Measurements from ENCODE around the gene RERG. TPM values are rescaled to one million over a fixed set of nuclear protein-coding genes. Genes with fewer than 3 reads are reported as not detected.

The RERG gene
- total RNA-seq, 4 donors from 2014 or later = 61.6 to 236 (median 150) TPM

- no peaks in the 10 kb centered on the region for H3K27me3 ChIP-seq
- H3K27ac ChIP-seq = no peak overlapping the region
- H3K9me3 ChIP-seq = no peaks in the 10 kb centered on the region
- no peak for DNase-seq
- H3K4me3 ChIP-seq = no peak overlapping the region
- no peaks in the 10 kb centered on the region for H3K4me1 ChIP-seq
- H3K36me3 ChIP-seq = no peaks in the 10 kb centered on the region
- TF ChIP-seq CTCF (IDR thresholded peaks at IDR 0.05) = no peak
- no peak for TF ChIP-seq POLR2A (IDR thresholded peaks at IDR 0.05)
- intact Hi-C loops (cut with DNase I; ENCODE audit: low total_unique reads) = no loop called here
Observed at GRCh38 chr12:15265875-15266274, 44.7 kb upstream of the RERG start.

- H3K27ac ChIP-seq = peak overlapping the region in 1 of 2 donors; percentile 22
- intact Hi-C loops (cut with DNase I; ENCODE audit: low total_unique reads) = no loop called here
- no peaks in the 10 kb centered on the region for H3K4me1 ChIP-seq
- no peaks in the 10 kb centered on the region for H3K36me3 ChIP-seq
- DNase-seq = peak; percentile 50 to 57
- H3K27me3 ChIP-seq = no peaks in the 10 kb centered on the region
- no peak overlapping the region for H3K4me3 ChIP-seq
- peaks cover 0 to 3% of the 10 kb centered on the region in 2 donors for H3K9me3 ChIP-seq
- no peak for TF ChIP-seq POLR2A (IDR thresholded peaks at IDR 0.05)
- no peak for TF ChIP-seq CTCF (IDR thresholded peaks at IDR 0.05)
Observed at GRCh38 chr12:15256761-15257160, 35.5 kb upstream of the RERG start.

DNA sequence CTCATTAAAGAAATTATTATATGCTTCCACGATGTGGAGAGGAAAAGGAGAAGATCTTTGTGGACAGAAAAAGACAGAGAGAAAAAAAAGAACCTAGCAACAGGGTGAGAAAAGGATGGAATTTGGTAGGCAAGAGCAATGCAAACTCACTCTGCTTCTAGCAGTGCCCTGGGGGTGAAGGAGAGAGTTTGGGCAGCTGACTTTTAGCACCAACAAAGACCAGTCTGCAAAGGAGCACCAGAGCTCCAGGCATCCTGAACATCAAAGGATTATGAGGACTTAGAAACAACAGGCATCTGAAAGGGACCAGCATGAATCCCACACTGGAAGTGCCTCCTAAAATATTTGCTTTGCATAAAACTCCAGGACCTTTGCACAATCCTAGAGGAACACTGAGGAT lies 32.8 kb upstream of the RERG start:
- no peak for TF ChIP-seq CTCF (IDR thresholded peaks at IDR 0.05)
- no peak for TF ChIP-seq POLR2A (IDR thresholded peaks at IDR 0.05)
- Histone ChIP-seq H3K9me3 (peaks cover 0 to under 1% of the 10 kb centered on the region in 2 donors), H3K27me3 (no peaks in the 10 kb centered on the region), H3K36me3 (no peaks in the 10 kb centered on the region), H3K4me3 (no peak overlapping the region), H3K27ac (no peak overlapping the region), H3K4me1 (no peaks in the 10 kb centered on the region)
- DNase-seq = no peak
- intact Hi-C loops (cut with DNase I; ENCODE audit: low total_unique reads) = no loop called here

DNA sequence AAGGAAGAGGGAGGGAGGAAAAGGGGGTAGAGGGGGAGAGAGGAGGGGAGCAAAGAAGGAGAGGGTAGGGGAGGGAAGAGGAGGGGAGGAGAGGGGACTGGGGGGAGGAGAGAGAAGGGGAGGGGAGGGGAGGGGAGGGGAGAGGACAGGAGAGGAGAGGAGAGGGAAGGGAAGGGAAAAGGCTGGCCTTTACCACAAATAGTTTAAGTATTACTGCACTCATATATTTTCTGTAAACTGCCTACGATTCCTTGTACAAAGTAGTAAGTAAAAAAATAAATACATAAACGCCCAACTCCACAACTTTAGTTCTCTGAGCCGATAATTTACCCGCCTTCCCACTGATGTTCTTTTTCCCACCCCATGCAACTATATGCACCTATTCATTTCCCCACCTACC lies 23.7 kb upstream of the RERG start:
- TF ChIP-seq CTCF (IDR thresholded peaks at IDR 0.05) = no peak
- no peak for TF ChIP-seq POLR2A (IDR thresholded peaks at IDR 0.05)
- H3K9me3 ChIP-seq = no peaks in the 10 kb centered on the region
- no peaks in the 10 kb centered on the region for H3K36me3 ChIP-seq
- H3K4me1 ChIP-seq = no peaks in the 10 kb centered on the region
- DNase-seq = no peak
- intact Hi-C loops (cut with DNase I; ENCODE audit: low total_unique reads) = no loop called here
- H3K27me3 ChIP-seq = no peaks in the 10 kb centered on the region
- H3K27ac ChIP-seq = no peak overlapping the region
- no peak overlapping the region for H3K4me3 ChIP-seq

GRCh38 chr12:15244341-15244740 lies 23.1 kb upstream of the RERG start:
- TF ChIP-seq CTCF (IDR thresholded peaks at IDR 0.05) = no peak
- TF ChIP-seq POLR2A (IDR thresholded peaks at IDR 0.05) = no peak
- intact Hi-C loops (cut with DNase I; ENCODE audit: low total_unique reads) = no loop called here
- no peak for DNase-seq
- Histone ChIP-seq H3K36me3 (no peaks in the 10 kb centered on the region), H3K4me1 (no peaks in the 10 kb centered on the region), H3K9me3 (no peaks in the 10 kb centered on the region), H3K4me3 (no peak overlapping the region), H3K27ac (no peak overlapping the region), H3K27me3 (no peaks in the 10 kb centered on the region)

All from uterus (tissue), 4 donors.